Hepatocyte (in vitro differentiated cells): Measurements from ENCODE around the gene DIDO1.

Experiments
- CTCF ChIP-seq: fragments of 200-600 bp; sonication (generic); IDR thresholded peaks from 2 replicates; pipeline ENCODE4 v1.5.1; 2016; ENCODE audit warnings: antibody characterized with exemption, mild to moderate bottlenecking; ENCODE audit not compliant: poor library complexity
- EZH2 ChIP-seq: fragments of 200-600 bp; sonication (generic); IDR thresholded peaks from 2 replicates; pipeline ENCODE4 v1.6.1; 2016; ENCODE audit warnings: antibody characterized with exemption, mild to moderate bottlenecking, borderline replicate concordance
- EZH2phosphoT487 ChIP-seq: fragments of 200-600 bp; sonication (generic); IDR thresholded peaks from one replicate; pipeline ENCODE4 v1.6.1; 2018; ENCODE audit warnings: antibody characterized with exemption, mild to moderate bottlenecking, low read depth, moderate library complexity; ENCODE audit not compliant: unreplicated experiment, severe bottlenecking

- TF ChIP-seq CTCF (no peak), EZH2phosphoT487 (no peak), EZH2 (no peak)
Observed at GRCh38 chr20:62967628-62968351, 41.5 kb upstream of the DIDO1 start.
